Activated T-cell treated with anti-CD3 and anti-CD28 coated beads for 24 hours (primary cell): Measurements from ENCODE around the gene MINDY4.

ENCODE experiments used
- DNase-seq: peaks from one replicate; pipeline ENCODE4 v3.0.0-alpha.2; 2020; ENCODE audit warnings: low read depth

Gene MINDY4

GRCh38 chr7:30837581-30837980 is 66.4 kb downstream of the MINDY4 start:
- no peak for DNase-seq

GRCh38 chr7:30838008-30838407 is 66.8 kb downstream of the MINDY4 start:
- no peak for DNase-seq

GRCh38 chr7:30840141-30841024 is 69.2 kb downstream of the MINDY4 start:
- DNase-seq: no peak

GRCh38 chr7:30841025-30841735 is 70.0 kb downstream of the MINDY4 start:
- DNase-seq: no peak

- no peak for DNase-seq
These were observed 70.8 kb downstream of the MINDY4 start for GRCh38 chr7:30841801-30842541.

- no peak for DNase-seq
These were observed 71.6 kb downstream of the MINDY4 start for GRCh38 chr7:30842542-30843451.

- no peak for DNase-seq
These were observed 72.7 kb downstream of the MINDY4 start for GRCh38 chr7:30843741-30844482.

- no peak for DNase-seq
These were observed 73.3 kb downstream of the MINDY4 start for GRCh38 chr7:30844483-30844874.

GRCh38 chr7:30844916-30845315 is 73.7 kb downstream of the MINDY4 start:
- no peak for DNase-seq

- no peak for DNase-seq
These were observed 74.4 kb downstream of the MINDY4 start for GRCh38 chr7:30845426-30846135.

- DNase-seq: no peak
These were observed 75.2 kb downstream of the MINDY4 start for GRCh38 chr7:30846378-30846777.

GRCh38 chr7:30848121-30848855 is 77.1 kb downstream of the MINDY4 start:
- DNase-seq: no peak

- no peak for DNase-seq
These were observed 78.3 kb downstream of the MINDY4 start for GRCh38 chr7:30849565-30849964.

- no peak for DNase-seq
These were observed 79.2 kb downstream of the MINDY4 start for GRCh38 chr7:30850426-30850825.

- DNase-seq: no peak
These were observed 80.6 kb downstream of the MINDY4 start for GRCh38 chr7:30851651-30852307.

GRCh38 chr7:30852308-30852684 is 81.1 kb downstream of the MINDY4 start:
- no peak for DNase-seq

- no peak for DNase-seq
These were observed 81.6 kb downstream of the MINDY4 start for GRCh38 chr7:30852744-30853288.

- no peak for DNase-seq
These were observed 82.4 kb downstream of the MINDY4 start for GRCh38 chr7:30853576-30853975.

- DNase-seq: no peak
These were observed 84.7 kb downstream of the MINDY4 start for GRCh38 chr7:30855936-30856335.
